H1 (cell line): ENCODE results near the gene ERCC1. TPM values are rescaled to one million over a fixed set of nuclear protein-coding genes. Genes with fewer than 3 reads are reported as not detected.

Source experiments
- polyA plus RNA-seq, 7 experiments: library from polyadenylated mRNA; depleted of rRNA in 3 of 7; stranded (reverse) in 5 of 7; unstranded in 2 of 7; fragments of >200 nt in 5 of 7; fragments of 200-250 nt in 2 of 7; gene quantifications; 1 replicate in 5 of 7; 2 replicates in 1 of 7; 4 replicates in 1 of 7; pipeline versions ENCODE4 v1.2.1 to v1.2.3, GENCODE V29; 2011 to 2013; ENCODE audit warnings: missing spikeins in 2 of 7, mixed read lengths in 2 of 7
- total RNA-seq: library from RNA; stranded (reverse); fragmentation: NEBNext Ultra II Directional; extraction: Animal tissue kit (Norgen Biotek cat#: 25700); gene quantifications from 2 replicates; pipeline ENCODE4 v1.2.1, GENCODE V29; 2021
- TF ChIP-seq, protein P1 (sequence below), 3 experiments: IDR thresholded peaks; 1 replicate in 2 of 3; 2 replicates in 1 of 3; pipeline versions ENCODE4 v1.5.1 to v1.6.1; 2011; ENCODE audit warnings: low read length in 3 of 3, mild to moderate bottlenecking in 3 of 3, inconsistent platforms in 2 of 3, low read depth in 1 of 3, moderate library complexity in 1 of 3; ENCODE audit not compliant: insufficient read depth in 1 of 3; ENCODE audit errors: control extremely low read depth in 1 of 3

ERCC1 gene
- total and polyA plus RNA-seq, 2 of the 8 experiments (the other 6 are each of a cell fraction or from before 2014, with no cell fraction given), result 44.7 to 94.2 TPM

GRCh38 chr19:45400192-45400591 lies 23.5 kb downstream of the ERCC1 start (continued):
- TF ChIP-seq, protein P1, sequence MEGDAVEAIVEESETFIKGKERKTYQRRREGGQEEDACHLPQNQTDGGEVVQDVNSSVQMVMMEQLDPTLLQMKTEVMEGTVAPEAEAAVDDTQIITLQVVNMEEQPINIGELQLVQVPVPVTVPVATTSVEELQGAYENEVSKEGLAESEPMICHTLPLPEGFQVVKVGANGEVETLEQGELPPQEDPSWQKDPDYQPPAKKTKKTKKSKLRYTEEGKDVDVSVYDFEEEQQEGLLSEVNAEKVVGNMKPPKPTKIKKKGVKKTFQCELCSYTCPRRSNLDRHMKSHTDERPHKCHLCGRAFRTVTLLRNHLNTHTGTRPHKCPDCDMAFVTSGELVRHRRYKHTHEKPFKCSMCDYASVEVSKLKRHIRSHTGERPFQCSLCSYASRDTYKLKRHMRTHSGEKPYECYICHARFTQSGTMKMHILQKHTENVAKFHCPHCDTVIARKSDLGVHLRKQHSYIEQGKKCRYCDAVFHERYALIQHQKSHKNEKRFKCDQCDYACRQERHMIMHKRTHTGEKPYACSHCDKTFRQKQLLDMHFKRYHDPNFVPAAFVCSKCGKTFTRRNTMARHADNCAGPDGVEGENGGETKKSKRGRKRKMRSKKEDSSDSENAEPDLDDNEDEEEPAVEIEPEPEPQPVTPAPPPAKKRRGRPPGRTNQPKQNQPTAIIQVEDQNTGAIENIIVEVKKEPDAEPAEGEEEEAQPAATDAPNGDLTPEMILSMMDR (IDR thresholded peaks at IDR 0.05; ENCODE audit: control extremely low read depth in 1 of 3, insufficient read depth in 1 of 3, low read depth in 1 of 3, low read length in 3 of 3), result no peak
